T-helper 2 cell treated with Interferon-gamma antibody and Interleukin-4, amounts not matched to agents 5 μg/mL and 100 μg/mL, for 36 hours (primary cell): ENCODE results near the gene CNTNAP3B.
"Not testable (repeated sequence)": the region's sequence is repeated elsewhere in the genome, so short reads cannot be mapped to it uniquely, and the experiment has no call there.

Source experiments
- DNase-seq: peaks from one replicate; pipeline ENCODE4 v3.0.0; 2021; ENCODE audit warnings: low spot score
- H3K27ac Mint-ChIP-seq: one replicate; pipeline ENCODE4 v1.8.0; 2021; ENCODE audit warnings: mild to moderate bottlenecking, mixed read lengths
- H3K27me3 Mint-ChIP-seq: one replicate; pipeline ENCODE4 v1.8.0; 2021; ENCODE audit warnings: low read depth, mixed read lengths
- H3K36me3 Mint-ChIP-seq: one replicate; pipeline ENCODE4 v1.8.0; 2021; ENCODE audit warnings: low read depth, mixed read lengths
- H3K4me1 Mint-ChIP-seq: one replicate; pipeline ENCODE4 v1.8.0; 2021; ENCODE audit warnings: low read depth, mixed read lengths
- H3K4me3 Mint-ChIP-seq: one replicate; pipeline ENCODE4 v1.8.0; 2022; ENCODE audit warnings: mild to moderate bottlenecking, moderate library complexity, mixed read lengths
- H3K9me3 Mint-ChIP-seq: one replicate; pipeline ENCODE4 v1.8.0; 2021; ENCODE audit warnings: mixed read lengths

The CNTNAP3B gene

DNA sequence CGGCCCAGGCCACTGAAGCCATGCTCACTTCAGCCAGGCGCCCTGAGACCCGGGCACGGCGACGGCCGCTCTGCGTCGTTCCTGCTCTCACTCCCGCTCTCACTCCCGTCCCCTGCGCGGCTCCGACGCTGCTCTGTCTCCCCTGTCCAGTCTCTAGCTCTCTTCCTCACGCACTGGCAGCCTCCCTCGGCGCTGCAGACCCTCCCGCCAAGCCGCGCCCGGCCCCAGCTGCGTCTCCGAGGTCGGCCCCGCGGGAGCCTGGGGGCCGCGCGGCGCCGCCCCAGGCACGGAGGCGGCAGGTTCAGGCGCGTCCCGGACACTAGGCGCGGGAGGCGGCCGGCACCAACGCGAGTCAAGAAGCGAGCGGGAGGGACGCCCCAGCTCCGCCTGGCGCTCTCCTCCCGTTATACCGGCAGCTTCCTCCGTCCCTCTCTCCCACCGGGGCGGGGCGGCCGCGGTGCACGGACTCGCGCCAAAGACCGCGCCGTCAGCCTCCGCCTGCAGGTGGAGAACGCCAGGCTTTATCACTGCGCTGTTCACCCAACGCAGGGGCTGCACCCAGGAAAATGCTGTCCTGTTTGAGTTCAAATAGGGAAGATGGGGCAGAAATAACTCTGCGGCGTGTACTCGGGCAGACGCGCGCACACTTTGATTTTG, at the start of gene CNTNAP3B:
TSS of gene CNTNAP3B (minus strand) at position 354 of the 657 bp plus-strand sequence. CDS start at position 22, 332 bp downstream.
- not testable (repeated sequence) for H3K9me3 Mint-ChIP-seq, H3K4me3 Mint-ChIP-seq, H3K36me3 Mint-ChIP-seq, H3K4me1 Mint-ChIP-seq, DNase-seq, H3K27me3 Mint-ChIP-seq, H3K27ac Mint-ChIP-seq

DNA sequence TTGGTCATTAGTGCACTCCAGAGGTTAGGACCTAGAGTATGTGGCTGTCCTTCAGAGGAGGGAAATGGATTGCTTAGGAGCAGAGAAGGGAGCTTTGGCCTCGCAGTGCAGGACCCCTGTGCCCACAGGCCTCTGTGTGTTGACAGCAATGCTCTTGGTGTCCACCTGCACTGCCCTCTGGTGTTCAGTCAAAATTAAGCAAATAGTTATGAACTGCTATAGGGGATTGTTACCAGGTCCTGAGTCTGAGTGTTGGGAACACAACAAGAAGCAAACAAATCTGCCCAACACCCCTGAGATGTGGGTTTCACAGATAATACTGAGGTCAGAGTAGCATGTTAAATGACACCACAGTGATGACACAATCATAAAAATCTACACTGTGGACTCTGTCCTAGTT, 31.1 kb upstream of the CNTNAP3B start:
- not testable (repeated sequence) for H3K36me3 Mint-ChIP-seq, H3K27me3 Mint-ChIP-seq, H3K27ac Mint-ChIP-seq, H3K9me3 Mint-ChIP-seq, H3K4me1 Mint-ChIP-seq, H3K4me3 Mint-ChIP-seq, DNase-seq

DNA sequence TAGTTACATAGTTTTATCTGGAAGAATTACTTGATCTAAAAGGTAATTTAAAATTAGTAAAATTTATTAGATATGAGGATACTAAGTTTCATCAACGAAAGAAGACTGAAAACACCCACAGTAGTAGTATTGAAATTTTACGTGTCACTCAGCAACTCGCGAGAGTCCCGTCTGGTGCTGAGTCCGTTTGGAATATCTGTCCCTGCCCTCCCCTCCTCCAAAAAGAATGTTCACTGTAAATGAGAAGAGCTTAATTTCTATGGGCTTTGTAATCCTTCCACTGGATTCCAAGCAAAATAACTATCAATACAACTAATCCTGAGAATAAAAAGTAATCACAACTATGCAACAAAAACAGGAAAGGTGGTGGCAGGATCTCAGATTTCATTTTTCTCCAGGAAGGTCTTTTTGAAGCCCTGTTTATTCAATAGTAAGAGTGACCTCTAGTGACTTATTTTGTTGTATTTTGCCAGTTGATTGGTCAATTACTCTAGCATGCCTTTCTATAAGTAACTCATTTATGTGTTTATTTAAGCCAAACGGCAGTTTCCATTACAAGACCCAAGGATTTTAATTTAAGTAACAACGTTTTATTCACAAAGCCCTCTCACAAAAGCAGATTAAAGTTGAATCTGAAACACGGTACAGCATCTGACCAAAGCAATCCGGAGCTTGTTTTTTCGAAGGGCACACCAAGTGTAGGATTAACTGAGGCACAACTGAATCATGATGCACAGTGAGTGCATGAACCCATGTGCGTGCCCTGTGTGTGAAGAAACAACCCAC, 2.0 kb downstream of the CNTNAP3B start:
- not testable (repeated sequence) for DNase-seq, H3K9me3 Mint-ChIP-seq, H3K27me3 Mint-ChIP-seq, H3K4me1 Mint-ChIP-seq, H3K36me3 Mint-ChIP-seq, H3K27ac Mint-ChIP-seq, H3K4me3 Mint-ChIP-seq

DNA sequence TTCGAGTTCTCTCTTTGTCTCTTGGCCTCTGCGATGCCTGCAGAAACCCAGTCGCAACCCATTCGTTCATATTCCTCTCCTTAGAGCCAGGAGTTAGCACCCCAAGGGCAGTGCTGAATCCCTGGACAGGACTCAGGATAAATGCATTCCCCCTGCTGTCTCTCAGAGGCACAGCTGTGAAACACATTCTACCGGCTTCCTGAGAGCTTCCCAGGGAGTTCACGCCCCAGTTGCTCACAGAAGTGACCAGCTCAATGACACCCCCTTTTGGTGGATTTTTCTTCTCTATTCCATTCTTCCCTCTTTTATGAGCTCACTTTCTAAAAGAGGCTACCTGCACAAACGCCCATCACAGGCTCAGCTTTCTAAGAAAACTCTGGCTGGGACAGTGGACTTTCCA, 8.2 kb downstream of the CNTNAP3B start:
- not testable (repeated sequence) for H3K27me3 Mint-ChIP-seq, DNase-seq, H3K9me3 Mint-ChIP-seq, H3K36me3 Mint-ChIP-seq, H3K27ac Mint-ChIP-seq, H3K4me1 Mint-ChIP-seq, H3K4me3 Mint-ChIP-seq

DNA sequence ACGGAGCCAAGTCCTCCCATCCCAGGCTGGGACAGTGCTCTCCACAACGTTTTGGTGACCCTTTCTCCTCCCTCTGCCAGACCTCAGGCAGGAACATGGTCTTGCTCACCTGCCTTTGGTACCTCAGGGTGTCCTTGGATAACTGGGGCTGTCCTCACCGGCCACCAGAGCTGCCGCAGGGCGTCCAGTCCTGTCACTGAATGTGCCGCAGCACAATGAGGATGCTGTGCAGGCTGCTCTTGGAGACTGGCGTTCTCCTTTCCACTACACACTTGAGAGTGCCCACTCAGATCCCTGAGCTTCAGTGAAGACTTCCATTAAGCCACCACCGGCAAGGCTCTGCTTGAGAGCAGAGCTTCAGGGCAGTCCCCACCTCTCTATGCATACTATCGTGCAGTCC, 33.3 kb downstream of the CNTNAP3B start:
- H3K27me3 Mint-ChIP-seq, H3K27ac Mint-ChIP-seq, H3K4me1 Mint-ChIP-seq, H3K9me3 Mint-ChIP-seq, H3K36me3 Mint-ChIP-seq, DNase-seq, H3K4me3 Mint-ChIP-seq: not testable (repeated sequence)

DNA sequence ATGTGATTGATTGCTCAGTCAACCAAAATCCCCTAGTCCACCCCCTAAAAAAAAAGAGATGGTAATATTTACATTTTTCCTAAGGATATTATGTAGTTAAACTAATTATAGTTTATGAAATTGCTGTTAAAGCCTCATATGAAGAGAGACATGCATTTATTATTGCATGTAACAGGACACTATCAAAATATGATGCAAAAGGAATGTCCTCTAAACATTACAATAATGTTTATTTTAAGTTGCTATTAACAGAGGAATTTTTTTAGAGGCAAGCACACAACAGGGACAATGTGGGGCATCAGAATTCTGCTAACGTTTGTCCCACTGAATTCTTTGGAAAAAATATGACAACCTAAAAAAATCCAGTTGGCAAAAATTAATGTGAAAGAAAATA, 44.7 kb downstream of the CNTNAP3B start:
- H3K9me3 Mint-ChIP-seq, H3K27me3 Mint-ChIP-seq, H3K36me3 Mint-ChIP-seq, H3K27ac Mint-ChIP-seq, H3K4me3 Mint-ChIP-seq, H3K4me1 Mint-ChIP-seq, DNase-seq: not testable (repeated sequence)

DNA sequence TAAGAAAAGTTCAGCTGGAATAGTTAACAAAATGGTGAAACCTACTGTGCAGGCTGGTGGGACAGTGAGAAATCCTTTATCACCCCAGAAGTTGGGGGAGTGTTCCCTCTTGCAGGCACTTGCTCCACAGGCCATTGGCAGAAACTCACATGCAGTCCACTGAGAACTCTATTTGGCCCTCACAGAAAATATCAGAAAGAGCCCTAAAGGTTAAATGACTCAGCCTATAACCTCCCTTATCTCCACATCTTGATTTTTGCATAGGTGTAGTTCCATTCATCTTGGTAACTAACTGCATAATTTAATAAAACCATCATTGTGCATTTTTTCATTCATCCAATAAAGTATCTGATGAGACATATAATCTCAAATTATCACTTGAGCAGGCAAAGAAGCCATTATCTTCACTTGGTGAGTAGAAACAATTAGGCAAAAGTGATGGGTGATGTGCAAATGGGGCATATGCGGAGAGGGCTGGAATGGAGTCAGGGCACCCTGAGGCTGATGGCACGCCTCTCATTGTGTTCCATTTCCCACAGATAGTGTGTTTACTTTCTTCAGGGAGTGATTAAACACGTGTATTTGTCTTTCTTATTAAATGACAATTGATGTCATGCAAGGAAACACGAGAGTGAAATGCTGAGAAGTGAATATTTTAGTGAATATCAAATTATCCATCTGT, 45.2 kb downstream of the CNTNAP3B start:
- H3K36me3 Mint-ChIP-seq, H3K9me3 Mint-ChIP-seq, H3K4me3 Mint-ChIP-seq, DNase-seq, H3K27ac Mint-ChIP-seq, H3K4me1 Mint-ChIP-seq, H3K27me3 Mint-ChIP-seq: not testable (repeated sequence)

DNA sequence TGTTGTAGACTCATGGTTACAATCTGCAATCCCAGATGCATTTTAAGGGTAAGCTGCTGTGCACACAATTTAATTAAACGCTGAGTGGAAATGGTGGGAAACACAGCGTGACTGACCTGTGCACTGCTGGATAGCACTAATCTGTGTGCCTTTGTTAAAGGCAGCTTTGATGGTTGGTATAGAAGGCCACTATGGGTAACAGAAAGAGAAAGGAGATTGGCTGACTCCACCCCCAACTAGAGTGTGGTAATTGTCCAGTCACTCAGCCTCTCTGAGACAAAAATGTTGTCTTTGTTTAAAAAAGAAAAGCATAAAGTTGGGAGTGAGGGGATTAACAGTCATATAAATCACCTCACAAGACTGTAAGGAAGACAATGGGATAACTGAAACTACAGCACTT, 48.9 kb downstream of the CNTNAP3B start:
- not testable (repeated sequence) for H3K9me3 Mint-ChIP-seq, DNase-seq, H3K4me1 Mint-ChIP-seq, H3K27me3 Mint-ChIP-seq, H3K36me3 Mint-ChIP-seq, H3K27ac Mint-ChIP-seq, H3K4me3 Mint-ChIP-seq

DNA sequence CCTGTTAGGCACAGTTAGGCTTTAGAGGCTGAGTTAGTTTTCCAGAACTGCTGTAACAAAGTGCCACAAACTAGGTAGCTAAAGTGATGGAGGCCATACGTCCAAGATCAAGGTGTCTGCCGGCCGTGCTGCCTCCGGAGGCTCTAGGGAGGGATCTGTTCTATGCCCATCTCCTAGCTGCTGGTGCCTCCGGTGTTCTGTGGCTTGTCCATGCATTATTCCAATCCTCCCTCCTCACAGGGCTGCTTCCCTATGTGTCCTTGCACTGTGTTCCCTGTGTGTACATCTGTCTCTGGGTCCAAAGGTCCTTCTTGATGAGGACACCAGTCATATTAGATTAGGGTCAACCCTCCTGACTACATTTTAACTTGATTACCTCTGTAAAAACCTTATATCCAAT, 54.4 kb downstream of the CNTNAP3B start:
- DNase-seq, H3K27ac Mint-ChIP-seq, H3K9me3 Mint-ChIP-seq, H3K4me3 Mint-ChIP-seq, H3K27me3 Mint-ChIP-seq, H3K4me1 Mint-ChIP-seq, H3K36me3 Mint-ChIP-seq: not testable (repeated sequence)

DNA sequence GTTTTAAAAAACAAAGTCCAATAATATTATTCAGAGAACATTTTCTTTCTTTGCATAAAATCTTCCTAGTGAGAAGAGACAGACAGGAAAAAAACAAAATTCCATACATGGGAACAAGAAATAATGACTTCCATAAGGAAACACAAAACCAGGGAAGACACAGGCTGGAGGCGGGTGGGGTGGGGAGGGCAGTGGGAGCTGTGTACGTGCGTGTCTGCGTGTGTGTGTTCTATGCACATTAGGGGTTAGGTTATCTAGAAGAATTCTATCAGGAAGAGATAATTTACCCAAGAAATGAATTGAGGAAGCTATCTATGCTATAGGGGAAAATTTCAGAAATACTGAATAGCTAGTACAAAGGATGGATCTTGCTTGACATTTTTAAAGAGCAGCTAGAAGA, 58.2 kb downstream of the CNTNAP3B start:
- not testable (repeated sequence) for H3K27me3 Mint-ChIP-seq, H3K27ac Mint-ChIP-seq, H3K9me3 Mint-ChIP-seq, H3K4me1 Mint-ChIP-seq, DNase-seq, H3K36me3 Mint-ChIP-seq, H3K4me3 Mint-ChIP-seq

DNA sequence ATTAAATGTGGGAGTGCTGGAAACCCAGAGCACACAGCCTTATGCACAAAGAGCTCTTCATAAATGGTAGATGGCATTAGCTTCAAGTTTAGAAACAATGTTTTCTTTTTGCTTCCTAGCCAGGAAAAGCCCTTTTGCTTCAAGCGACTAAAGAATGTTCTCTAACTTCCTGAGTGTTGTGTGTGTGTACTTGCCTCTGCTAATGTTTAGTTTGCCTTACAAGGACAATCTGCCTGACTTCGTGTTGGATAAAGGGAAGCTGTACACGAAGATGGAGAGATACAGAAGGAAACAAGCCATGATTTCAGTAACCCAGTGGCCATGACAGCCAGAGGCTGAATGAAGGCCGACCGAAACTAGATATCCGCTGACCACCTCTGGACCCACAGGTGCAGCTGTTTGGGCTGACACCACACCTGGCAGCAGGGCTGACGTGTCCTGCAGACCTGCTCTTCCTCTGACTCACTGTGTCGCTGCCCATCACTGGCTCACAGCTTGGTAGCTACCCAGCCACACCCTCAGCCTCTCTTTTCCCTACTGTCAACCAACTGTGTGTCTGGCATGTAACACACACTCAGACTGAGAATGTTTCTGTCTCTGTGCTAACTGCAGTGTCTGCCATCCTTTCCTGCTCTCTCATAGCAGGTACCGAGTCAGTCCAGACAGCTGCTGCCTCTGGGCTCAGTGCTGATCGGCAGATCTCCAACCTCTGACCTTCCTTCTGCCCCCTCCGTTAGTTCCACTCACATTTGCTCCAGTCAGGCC, 59.0 kb downstream of the CNTNAP3B start:
- not testable (repeated sequence) for H3K4me3 Mint-ChIP-seq, H3K36me3 Mint-ChIP-seq

DNA sequence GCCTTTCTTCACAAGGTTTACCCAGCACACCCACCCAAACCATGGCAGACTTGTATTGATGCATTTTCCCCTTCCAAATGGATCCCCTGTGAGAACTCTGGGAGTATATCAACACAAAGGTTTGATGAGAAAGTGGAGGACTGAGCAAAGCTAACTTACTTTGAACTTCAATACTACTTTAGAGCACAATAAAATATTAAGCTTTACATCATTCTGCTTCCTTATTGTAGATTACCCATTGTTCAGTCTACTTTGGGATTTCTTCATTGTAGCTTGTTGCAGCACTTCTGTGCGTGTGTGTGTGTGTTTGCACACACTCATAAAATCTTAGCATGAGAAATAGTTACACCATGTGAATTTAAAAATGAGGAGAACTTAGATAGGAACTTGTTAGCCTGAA, 75.4 kb downstream of the CNTNAP3B start:
- H3K36me3 Mint-ChIP-seq, H3K27me3 Mint-ChIP-seq, H3K27ac Mint-ChIP-seq, H3K9me3 Mint-ChIP-seq, DNase-seq, H3K4me1 Mint-ChIP-seq, H3K4me3 Mint-ChIP-seq: not testable (repeated sequence)

More for the DNA sequence above, 59.0 kb downstream of the CNTNAP3B start:
- not testable (repeated sequence) for H3K4me1 Mint-ChIP-seq, DNase-seq, H3K27me3 Mint-ChIP-seq, H3K9me3 Mint-ChIP-seq, H3K27ac Mint-ChIP-seq

DNA sequence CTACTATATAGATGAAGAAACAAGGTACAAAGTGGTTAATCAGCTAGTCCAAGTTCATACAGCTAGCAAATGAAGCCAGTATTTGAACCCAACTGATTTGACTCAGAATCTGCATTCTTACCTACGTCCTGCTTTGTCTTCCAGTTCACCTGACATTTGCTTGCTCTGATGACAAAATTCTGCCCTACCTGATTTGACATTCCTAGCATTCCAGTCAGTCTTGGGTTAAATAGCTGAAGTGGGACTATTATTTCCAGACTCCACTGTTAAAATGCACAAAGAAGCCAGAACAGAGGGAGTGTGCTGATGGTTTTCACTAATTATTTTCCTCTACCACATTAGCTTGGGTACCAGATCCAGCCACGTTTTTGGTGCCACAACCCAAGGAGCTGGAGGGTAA, 78.5 kb downstream of the CNTNAP3B start:
- not testable (repeated sequence) for H3K9me3 Mint-ChIP-seq, H3K27ac Mint-ChIP-seq, DNase-seq, H3K4me1 Mint-ChIP-seq, H3K4me3 Mint-ChIP-seq, H3K36me3 Mint-ChIP-seq, H3K27me3 Mint-ChIP-seq

DNA sequence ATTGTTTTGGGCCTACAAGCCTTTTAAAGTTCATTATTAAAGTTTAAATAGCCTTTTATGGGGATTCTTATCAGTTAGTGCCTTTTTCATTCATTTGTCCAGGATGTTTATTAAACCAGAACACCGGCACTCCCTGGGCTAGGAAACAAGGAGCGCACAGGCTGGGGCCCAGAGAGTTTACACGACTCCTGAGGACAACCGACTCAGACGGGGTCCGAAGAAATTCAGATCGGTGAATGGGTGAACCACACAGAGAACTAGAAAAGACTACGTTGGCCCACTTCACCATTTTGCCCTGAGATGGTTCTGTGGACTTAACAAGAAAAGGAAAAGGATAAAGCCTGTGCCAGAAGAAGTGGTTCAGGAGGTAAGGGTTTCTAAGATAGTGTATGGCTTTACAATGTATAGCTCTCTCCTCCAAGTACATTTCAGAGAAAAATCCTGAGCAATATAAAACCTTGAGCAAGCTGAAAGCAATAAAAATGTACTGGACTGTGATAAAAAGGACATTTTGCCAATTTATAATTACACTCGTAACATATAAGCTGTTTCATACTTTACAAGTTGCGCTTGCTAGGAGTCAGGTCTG, 84.7 kb downstream of the CNTNAP3B start:
- DNase-seq, H3K9me3 Mint-ChIP-seq: not testable (repeated sequence)

More for the DNA sequence above, 84.7 kb downstream of the CNTNAP3B start:
- not testable (repeated sequence) for H3K4me1 Mint-ChIP-seq, H3K36me3 Mint-ChIP-seq, H3K4me3 Mint-ChIP-seq, H3K27ac Mint-ChIP-seq, H3K27me3 Mint-ChIP-seq
